Caki2 (cell line): ENCODE data around the gene FAM177A1. TPM values are rescaled to one million over a fixed set of nuclear protein-coding genes. Genes with fewer than 3 reads are reported as not detected.

Experiments used
- DNase-seq: peaks from one replicate; pipeline ENCODE4 v3.0.0-alpha.2; 2015; ENCODE audit warnings: low read depth
- in situ Hi-C: cut with HindIII; loops from 2 replicates; pipeline ENCODE4 v1.10.0; 2016; ENCODE audit warnings: low sequenced_read_pairs, low pct_unique_long_range_greater_than_20kb, mixed read lengths
- total RNA-seq: library from RNA; depleted of rRNA; stranded (reverse); fragments of >200 nt; shearing (Covaris generic); gene quantifications from 2 replicates; pipeline ENCODE4 v1.2.3, GENCODE V29; 2014; ENCODE audit warnings: low replicate concordance; rRNA removed

The FAM177A1 gene
- total RNA-seq, 1 experiment from 2014 or later: 42.3 TPM

DNA sequence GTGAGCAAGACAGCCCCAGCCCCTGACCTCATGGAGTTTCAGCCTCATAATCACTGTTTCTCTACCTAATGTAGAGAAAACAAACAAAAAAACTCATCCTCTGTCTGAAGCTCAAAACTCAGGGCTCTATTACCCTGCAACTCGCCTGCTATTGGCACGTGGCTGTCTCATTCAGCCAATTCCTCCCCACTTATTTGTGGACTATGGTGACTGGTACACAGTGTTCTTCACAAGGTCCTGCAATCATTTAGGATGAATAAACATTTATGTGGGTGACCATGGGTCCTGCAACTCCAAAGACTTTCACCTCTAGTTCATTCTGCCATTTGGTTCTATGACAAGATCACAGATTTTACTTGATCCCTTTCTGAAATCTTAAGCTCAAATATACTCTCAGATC, 71.0 kb downstream of the FAM177A1 start:
- DNase-seq: no peak
- in situ Hi-C loops: no loop called here

DNA sequence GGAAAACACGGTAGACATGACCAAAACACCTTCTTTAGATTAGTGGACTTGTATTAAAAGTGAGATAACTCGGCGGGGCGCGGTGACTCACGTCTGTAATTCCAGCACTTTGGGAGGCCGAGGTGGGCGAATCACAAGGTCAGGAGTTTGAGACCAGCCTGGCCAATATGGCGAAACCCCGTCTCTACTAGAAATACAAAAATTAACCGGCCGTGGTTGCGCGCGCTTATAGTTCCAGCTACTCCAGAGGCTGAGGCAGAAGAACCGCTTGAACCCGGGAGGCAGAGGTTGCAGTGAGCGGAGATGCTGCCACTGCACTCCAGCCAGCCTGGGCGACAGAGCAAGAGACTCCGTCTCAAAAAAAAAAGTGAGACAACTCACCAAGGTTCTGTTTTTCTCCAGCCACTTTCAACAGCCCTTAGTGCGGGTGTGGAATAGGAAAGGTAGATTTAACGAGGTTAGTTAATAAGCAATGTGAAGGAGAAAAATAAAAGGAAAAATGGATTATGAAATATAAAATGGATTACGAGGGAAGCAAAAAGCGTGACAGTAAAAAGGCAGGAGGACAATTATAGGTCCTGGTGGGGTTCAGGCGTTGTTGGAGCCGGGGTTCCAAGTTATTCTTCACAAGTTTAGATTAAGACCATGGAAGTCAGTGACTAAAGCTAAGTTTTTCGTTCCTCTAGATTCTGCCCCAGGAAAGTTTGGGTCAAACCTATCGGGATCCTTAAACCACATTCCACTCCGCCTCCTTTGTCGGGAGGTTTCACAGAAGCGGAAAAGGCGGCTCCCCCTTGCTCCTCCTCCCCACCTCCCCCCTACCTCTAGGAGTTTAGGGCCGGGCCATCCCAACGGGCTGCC, 75.2 kb downstream of the FAM177A1 start:
- no peak for DNase-seq
- in situ Hi-C loops: no loop called here

- in situ Hi-C loops: no loop called here
- peak; percentile 97 for DNase-seq
Observed at GRCh38 chr14:35121887-35122695, 76.0 kb downstream of the FAM177A1 start, which contains the start of the genes PPP2R3C and PRORP. Gene PPP2R3C (minus strand): TSS chr14:35121990. CDS start chr14:35121959, 31 bp downstream. Gene PRORP (plus strand): TSS chr14:35122552. CDS start chr14:35123246, 694 bp downstream.

GRCh38 chr14:35122696-35123387, 76.8 kb downstream of the FAM177A1 start:
- no peak for DNase-seq
- in situ Hi-C loops: no loop called here

DNA sequence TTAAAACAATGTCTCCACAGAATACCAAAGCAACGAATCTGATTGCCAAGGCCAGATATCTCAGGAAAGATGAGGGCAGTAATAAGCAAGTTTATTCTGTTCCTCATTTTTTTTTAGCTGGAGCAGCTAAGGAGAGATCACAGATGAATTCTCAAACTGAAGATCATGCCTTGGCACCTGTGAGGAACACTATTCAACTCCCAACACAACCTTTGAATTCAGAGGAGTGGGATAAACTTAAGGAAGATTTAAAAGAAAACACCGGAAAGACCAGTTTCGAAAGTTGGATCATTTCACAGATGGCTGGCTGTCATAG, 77.3 kb downstream of the FAM177A1 start:
- in situ Hi-C loops: no loop called here
- no peak for DNase-seq

DNA sequence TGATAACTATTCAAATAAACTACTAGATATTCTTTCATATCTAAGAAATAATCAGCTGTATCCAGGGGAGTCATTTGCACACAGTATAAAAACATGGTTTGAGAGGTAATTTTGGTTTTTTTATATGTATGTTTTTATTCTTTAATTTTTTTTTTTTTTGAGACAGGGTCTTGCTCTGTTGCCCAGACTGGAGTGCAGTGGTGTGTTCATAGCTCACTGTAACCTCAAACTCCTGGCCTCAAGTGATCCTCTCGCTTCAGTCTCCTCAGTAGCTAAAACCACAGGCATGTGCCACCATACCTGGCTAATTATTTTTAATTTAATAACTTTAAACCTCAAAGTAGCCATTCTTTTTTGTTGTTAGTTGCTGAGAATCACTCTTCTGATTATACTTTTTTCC, 78.1 kb downstream of the FAM177A1 start:
- no peak for DNase-seq
- in situ Hi-C loops: no loop called here

Other genes starting within 250 kb of the FAM177A1 start
- gene BAZ1A, start 170.9 kb upstream of the FAM177A1 start, total RNA-seq: 10.3 and 23.0 TPM in 2 replicates
- 89.1 and 96.2 TPM in 2 replicates for gene SRP54, start 63.3 kb upstream of the FAM177A1 start, total RNA-seq
- 5.4 and 10.5 TPM in 2 replicates for gene PPP2R3C, start 75.7 kb downstream of the FAM177A1 start, total RNA-seq
- gene PRORP, start 76.3 kb downstream of the FAM177A1 start, total RNA-seq: 22.8 and 40.7 TPM in 2 replicates
- 410 and 417 TPM in 2 replicates for gene PSMA6, start 246.1 kb downstream of the FAM177A1 start, total RNA-seq